Immature natural killer cell (primary cell): Measurements from ENCODE around the gene MAX. TPM values are rescaled to one million over a fixed set of nuclear protein-coding genes. Genes with fewer than 3 reads are reported as not detected.

ENCODE experiments used
- DNase-seq, 3 donors: peaks; one replicate each; pipeline ENCODE4 v3.0.0; 2022; ENCODE audit warnings: mixed read lengths in 1 of 3
- H3K27ac Mint-ChIP-seq, 6 donors: one replicate each; pipeline ENCODE4 v1.8.0; 2020; ENCODE audit warnings: mixed read lengths in 6 of 6, mild to moderate bottlenecking in 5 of 6, inconsistent platforms in 4 of 6, moderate library complexity in 3 of 6
- H3K27me3 Mint-ChIP-seq, 3 donors: one replicate each; pipeline ENCODE4 v1.8.0; 2020 to 2021; ENCODE audit warnings: low read depth in 3 of 3, mild to moderate bottlenecking in 3 of 3, mixed read lengths in 3 of 3, moderate library complexity in 3 of 3, inconsistent platforms in 1 of 3
- H3K36me3 Mint-ChIP-seq, 3 donors: one replicate each; pipeline ENCODE4 v1.8.0; 2020; ENCODE audit warnings: mixed read lengths in 3 of 3, inconsistent platforms in 2 of 3, mild to moderate bottlenecking in 2 of 3
- H3K4me1 Mint-ChIP-seq, 2 donors: one replicate each; pipeline ENCODE4 v1.8.0; 2020; ENCODE audit warnings: inconsistent platforms in 2 of 2, mild to moderate bottlenecking in 2 of 2, mixed read lengths in 2 of 2, moderate library complexity in 1 of 2
- H3K4me3 Mint-ChIP-seq, 5 donors: one replicate each; pipeline ENCODE4 v1.8.0; 2020; ENCODE audit warnings: mild to moderate bottlenecking in 5 of 5, mixed read lengths in 5 of 5, inconsistent platforms in 3 of 5, moderate library complexity in 3 of 5
- H3K9me3 Mint-ChIP-seq, 6 donors: one replicate each; pipeline ENCODE4 v1.8.0; 2020; ENCODE audit warnings: mild to moderate bottlenecking in 6 of 6, mixed read lengths in 6 of 6, inconsistent platforms in 4 of 6, moderate library complexity in 3 of 6
- polyA plus RNA-seq, 3 donors: library from polyadenylated mRNA; unstranded; fragments of 300-500 nt; fragmentation: Illumina TruSeq; gene quantifications; one replicate each; pipeline ENCODE4 v1.2.3, GENCODE V29; 2021

MAX gene
- polyA plus RNA-seq, 3 donors from 2014 or later: 121 to 139 (median 135) TPM

DNA sequence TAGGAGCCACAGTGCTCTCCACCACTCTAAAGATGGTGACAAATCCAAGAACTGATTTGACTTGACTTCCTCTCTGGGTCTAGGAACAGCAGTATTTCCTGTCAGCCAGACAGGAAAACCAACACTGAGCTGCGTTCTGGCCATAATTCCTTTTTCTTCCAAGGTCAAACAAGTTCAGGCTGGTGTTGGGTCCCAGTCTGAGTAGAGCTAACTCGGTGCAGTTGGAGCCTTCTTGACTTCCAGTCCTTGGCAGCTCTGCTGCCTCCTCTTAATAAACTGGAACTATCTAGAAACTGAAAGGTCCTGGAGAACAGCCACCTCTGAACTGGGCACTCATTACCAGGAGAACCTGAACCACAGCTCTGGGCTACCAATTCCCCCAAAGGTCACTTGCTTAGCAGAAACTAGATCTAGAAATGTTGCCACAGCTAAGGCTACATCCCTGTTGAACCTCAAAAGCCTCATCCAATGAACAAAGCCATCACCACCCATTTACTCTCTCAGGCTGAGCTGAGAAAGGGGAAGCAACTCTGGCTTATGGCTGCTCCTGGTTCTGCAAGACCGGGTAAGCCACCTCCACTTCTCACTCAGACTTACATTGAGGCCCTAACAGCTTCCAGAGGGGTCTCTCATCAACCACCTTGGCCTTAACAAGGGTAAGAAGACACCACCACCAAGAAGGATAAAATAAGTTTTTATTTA, 27.7 kb downstream of the MAX start:
- Mint-ChIP-seq H3K4me1 (peaks cover 22 to 62% of the 10 kb centered on the region in 2 donors), H3K9me3 (no peaks in the 10 kb centered on the region), H3K27me3 (peaks cover 0 to 2% (median 0%) of the 10 kb centered on the region in 3 donors), H3K4me3 (no peak overlapping the region), H3K27ac (peak overlapping the region; percentile 8 to 72 (median 33)), H3K36me3 (peaks cover 8 to 37% (median 22%) of the 10 kb centered on the region in 3 donors)
- no peak for DNase-seq

- Mint-ChIP-seq H3K27ac (peak overlapping the region in 3 of 6 donors; percentile 31 to 38 (median 34)), H3K4me3 (no peak overlapping the region), H3K9me3 (no peaks in the 10 kb centered on the region), H3K27me3 (peaks cover 0 to 2% (median 0%) of the 10 kb centered on the region in 3 donors), H3K36me3 (peaks cover 8 to 30% (median 22%) of the 10 kb centered on the region in 3 donors), H3K4me1 (peaks cover 14 to 53% of the 10 kb centered on the region in 2 donors)
- DNase-seq: no peak
Measured at GRCh38 chr14:65073605-65074201, 28.6 kb downstream of the MAX start.

- no peak for DNase-seq
- H3K4me3 Mint-ChIP-seq: no peak overlapping the region
- peaks cover 0 to 2% (median 0%) of the 10 kb centered on the region in 3 donors for H3K27me3 Mint-ChIP-seq
- H3K27ac Mint-ChIP-seq: peak overlapping the region in 2 of 6 donors; percentile 17 to 31
- H3K36me3 Mint-ChIP-seq: peaks cover 8 to 29% (median 24%) of the 10 kb centered on the region in 3 donors
- peaks cover 14 to 51% of the 10 kb centered on the region in 2 donors for H3K4me1 Mint-ChIP-seq
- H3K9me3 Mint-ChIP-seq: no peaks in the 10 kb centered on the region
Measured at GRCh38 chr14:65072937-65073336, 29.4 kb downstream of the MAX start.

DNA sequence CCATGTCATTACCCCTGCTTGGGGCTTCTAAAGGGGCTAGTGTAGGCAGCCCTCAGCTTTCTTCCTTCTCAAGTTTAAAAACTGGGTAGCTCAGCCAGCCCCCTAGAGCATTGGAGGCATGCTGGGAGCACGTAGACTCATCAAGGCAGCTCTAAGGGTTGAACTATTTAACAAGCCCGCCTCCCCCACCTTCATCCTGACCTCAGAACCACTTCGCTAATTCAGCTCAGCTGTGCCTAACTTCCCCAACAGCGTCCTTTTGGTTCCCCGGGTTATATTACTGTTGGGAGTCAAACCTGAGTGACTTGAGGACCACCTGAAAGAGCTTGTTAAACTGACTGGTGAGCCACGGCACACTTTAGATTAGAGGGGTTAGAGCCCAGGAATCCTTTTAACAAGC, 30.1 kb downstream of the MAX start:
- Mint-ChIP-seq H3K36me3 (peaks cover 11 to 22% (median 20%) of the 10 kb centered on the region in 3 donors), H3K4me3 (no peak overlapping the region), H3K9me3 (no peaks in the 10 kb centered on the region), H3K27me3 (peaks cover 0 to 2% (median 0%) of the 10 kb centered on the region in 3 donors), H3K4me1 (peaks cover 11 to 46% of the 10 kb centered on the region in 2 donors), H3K27ac (peak overlapping the region in 2 of 6 donors; percentile 23 to 42)
- no peak for DNase-seq

- Mint-ChIP-seq H3K36me3 (peaks cover 12 to 19% (median 16%) of the 10 kb centered on the region in 3 donors), H3K4me1 (peaks cover 9 to 41% of the 10 kb centered on the region in 2 donors), H3K27ac (no peak overlapping the region), H3K27me3 (peaks cover 0 to 2% (median 0%) of the 10 kb centered on the region in 3 donors), H3K9me3 (no peaks in the 10 kb centered on the region), H3K4me3 (no peak overlapping the region)
- DNase-seq: no peak
Measured at GRCh38 chr14:65071544-65071943, 30.8 kb downstream of the MAX start.

DNA sequence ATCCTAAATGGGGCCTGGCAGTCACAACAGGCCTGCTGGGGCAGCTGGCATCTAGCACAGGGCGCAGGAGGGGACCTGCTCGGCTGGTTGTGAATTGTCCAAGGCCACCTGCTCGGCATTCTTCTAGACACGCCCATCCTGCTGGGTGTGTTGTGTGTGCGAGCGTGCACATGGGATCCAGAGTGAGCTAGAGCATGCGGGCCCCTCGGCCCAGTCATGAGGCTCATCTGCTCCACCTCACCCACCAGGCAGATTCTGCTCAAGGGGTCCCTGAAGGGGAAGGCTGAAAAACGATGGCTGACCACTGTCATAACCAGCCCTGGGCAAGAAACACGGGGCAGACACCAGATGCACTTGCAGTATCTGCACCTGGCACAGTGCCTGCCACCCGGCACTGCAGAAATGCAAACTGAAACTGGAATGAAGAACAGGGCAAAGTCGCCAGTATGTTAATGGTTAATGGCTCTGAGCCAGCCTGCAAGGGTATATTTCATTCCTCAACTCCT, 31.8 kb downstream of the MAX start:
- H3K27me3 Mint-ChIP-seq: peaks cover 0 to 2% (median 0%) of the 10 kb centered on the region in 3 donors
- H3K27ac Mint-ChIP-seq: no peak overlapping the region
- no peak overlapping the region for H3K4me3 Mint-ChIP-seq
- H3K9me3 Mint-ChIP-seq: no peaks in the 10 kb centered on the region
- DNase-seq: no peak
- H3K36me3 Mint-ChIP-seq: peaks cover 11 to 18% (median 16%) of the 10 kb centered on the region in 3 donors
- H3K4me1 Mint-ChIP-seq: peaks cover 9 to 31% of the 10 kb centered on the region in 2 donors

GRCh38 chr14:65069874-65070413, 32.4 kb downstream of the MAX start:
- no peak overlapping the region for H3K27ac Mint-ChIP-seq
- peaks cover 7 to 25% of the 10 kb centered on the region in 2 donors for H3K4me1 Mint-ChIP-seq
- peaks cover 11 to 19% (median 17%) of the 10 kb centered on the region in 3 donors for H3K36me3 Mint-ChIP-seq
- no peak overlapping the region for H3K4me3 Mint-ChIP-seq
- peaks cover 0 to 2% (median 0%) of the 10 kb centered on the region in 3 donors for H3K27me3 Mint-ChIP-seq
- H3K9me3 Mint-ChIP-seq: no peaks in the 10 kb centered on the region
- DNase-seq: no peak

- Mint-ChIP-seq H3K9me3 (no peaks in the 10 kb centered on the region), H3K27ac (no peak overlapping the region), H3K27me3 (peaks cover 0 to 2% (median 0%) of the 10 kb centered on the region in 3 donors), H3K4me1 (no peaks in the 10 kb centered on the region), H3K36me3 (peaks cover 16 to 33% (median 18%) of the 10 kb centered on the region in 3 donors), H3K4me3 (no peak overlapping the region)
- no peak for DNase-seq
Measured at GRCh38 chr14:65065719-65066118, 36.6 kb downstream of the MAX start.

GRCh38 chr14:65062096-65063075, 39.9 kb downstream of the MAX start:
- peak overlapping the region in 1 of 6 donors; percentile 23 for H3K27ac Mint-ChIP-seq
- no peaks in the 10 kb centered on the region for H3K4me1 Mint-ChIP-seq
- H3K9me3 Mint-ChIP-seq: no peaks in the 10 kb centered on the region
- no peak for DNase-seq
- no peak overlapping the region for H3K4me3 Mint-ChIP-seq
- H3K27me3 Mint-ChIP-seq: peaks cover 0 to 2% (median 0%) of the 10 kb centered on the region in 3 donors
- peaks cover 16 to 37% (median 19%) of the 10 kb centered on the region in 3 donors for H3K36me3 Mint-ChIP-seq

DNA sequence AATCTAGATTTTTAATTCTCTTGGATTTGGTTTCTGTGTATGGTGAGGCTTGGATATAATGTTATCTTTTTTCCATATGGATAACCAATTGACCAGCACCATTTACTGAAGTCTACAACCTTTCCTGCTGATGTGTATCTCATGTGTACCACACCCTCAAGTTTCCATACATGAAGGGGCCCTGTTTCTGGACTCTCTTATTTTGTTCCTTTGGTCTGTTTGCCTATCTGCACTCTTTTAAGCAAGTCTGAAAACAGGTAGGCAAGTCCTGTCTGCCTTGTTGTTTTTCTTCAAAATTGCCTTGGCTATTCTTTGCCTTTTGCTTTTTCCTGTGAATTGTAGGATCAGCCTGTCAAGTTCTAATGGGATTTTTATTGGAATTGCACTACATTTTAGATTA, 44.6 kb downstream of the MAX start:
- DNase-seq: no peak
- Mint-ChIP-seq H3K27ac (peak overlapping the region in 3 of 6 donors; percentile 14 to 59 (median 28)), H3K36me3 (peaks cover 7 to 17% (median 11%) of the 10 kb centered on the region in 3 donors), H3K4me3 (no peak overlapping the region), H3K9me3 (no peaks in the 10 kb centered on the region), H3K27me3 (peaks cover 0 to 3% (median under 1%) of the 10 kb centered on the region in 3 donors), H3K4me1 (peaks cover 14 to 18% of the 10 kb centered on the region in 2 donors)

GRCh38 chr14:65054471-65055085, 47.7 kb downstream of the MAX start:
- Mint-ChIP-seq H3K4me1 (peaks cover 16 to 23% of the 10 kb centered on the region in 2 donors), H3K27me3 (peaks cover 0 to 3% (median 0%) of the 10 kb centered on the region in 3 donors), H3K4me3 (peak overlapping the region; percentile 14 to 77 (median 71)), H3K9me3 (no peaks in the 10 kb centered on the region), H3K36me3 (peaks cover 0 to 9% (median 8%) of the 10 kb centered on the region in 3 donors), H3K27ac (peak overlapping the region in 5 of 6 donors; percentile 20 to 84 (median 63))
- DNase-seq: peak in 2 of 3 donors; percentile 17 to 23

GRCh38 chr14:65053466-65053865, 48.9 kb downstream of the MAX start:
- Mint-ChIP-seq H3K27me3 (peaks cover 0 to 3% (median 0%) of the 10 kb centered on the region in 3 donors), H3K36me3 (peaks cover 0 to 9% (median 8%) of the 10 kb centered on the region in 3 donors), H3K9me3 (no peaks in the 10 kb centered on the region), H3K4me3 (peak overlapping the region in 1 of 5 donors; percentile 77), H3K4me1 (peaks cover 16 to 23% of the 10 kb centered on the region in 2 donors), H3K27ac (peak overlapping the region in 3 of 6 donors; percentile 34 to 75 (median 46))
- DNase-seq: no peak
